Measurements from ENCODE around the gene PDE6B.

Gene PDE6B

GRCh38 chr4:710116-710515 is 84.7 kb downstream of the PDE6B start:
- no peak overlapping the region for H3K4me3 ChIP-seq (ENCODE audit: low read depth, low read length)
- no peaks in the 10 kb centered on the region for H3K27me3 ChIP-seq (ENCODE audit: insufficient read depth, low read length)
- H3K79me2 ChIP-seq (ENCODE audit: control insufficient read depth, insufficient read depth, low read length, unreplicated experiment), result peaks cover 83% of the 10 kb centered on the region
- H2AFZ ChIP-seq (ENCODE audit: low read length, unreplicated experiment), result no peak overlapping the region
- peaks cover 4% of the 10 kb centered on the region for H3K4me1 ChIP-seq (ENCODE audit: control insufficient read depth, insufficient read depth, low read length, unreplicated experiment)
- no peaks in the 10 kb centered on the region for H3K36me3 ChIP-seq (ENCODE audit: insufficient read depth, low read length)
- no peak overlapping the region for H3K27ac ChIP-seq (ENCODE audit: low read depth, low read length)

- Histone ChIP-seq H3K4me1 (ENCODE audit: control insufficient read depth, insufficient read depth, low read length, unreplicated experiment) (peaks cover 4% of the 10 kb centered on the region), H3K4me3 (ENCODE audit: low read depth, low read length) (no peak overlapping the region), H3K27me3 (ENCODE audit: insufficient read depth, low read length) (no peaks in the 10 kb centered on the region), H3K27ac (ENCODE audit: low read depth, low read length) (no peak overlapping the region), H3K36me3 (ENCODE audit: insufficient read depth, low read length) (no peaks in the 10 kb centered on the region), H3K79me2 (ENCODE audit: control insufficient read depth, insufficient read depth, low read length, unreplicated experiment) (peaks cover 83% of the 10 kb centered on the region), H2AFZ (ENCODE audit: low read length, unreplicated experiment) (no peak overlapping the region)
Observed at GRCh38 chr4:710916-711315, 85.5 kb downstream of the PDE6B start.

GRCh38 chr4:712093-712492 is 86.7 kb downstream of the PDE6B start:
- Histone ChIP-seq H3K79me2 (ENCODE audit: control insufficient read depth, insufficient read depth, low read length, unreplicated experiment) (peaks cover 75% of the 10 kb centered on the region), H3K27me3 (ENCODE audit: insufficient read depth, low read length) (no peaks in the 10 kb centered on the region), H3K27ac (ENCODE audit: low read depth, low read length) (no peak overlapping the region), H3K4me1 (ENCODE audit: control insufficient read depth, insufficient read depth, low read length, unreplicated experiment) (peaks cover under 1% of the 10 kb centered on the region), H3K36me3 (ENCODE audit: insufficient read depth, low read length) (no peaks in the 10 kb centered on the region), H3K4me3 (ENCODE audit: low read depth, low read length) (no peak overlapping the region), H2AFZ (ENCODE audit: low read length, unreplicated experiment) (no peak overlapping the region)

- no peaks in the 10 kb centered on the region for H3K36me3 ChIP-seq (ENCODE audit: insufficient read depth, low read length)
- H3K79me2 ChIP-seq (ENCODE audit: control insufficient read depth, insufficient read depth, low read length, unreplicated experiment), result peaks cover 77% of the 10 kb centered on the region
- no peaks in the 10 kb centered on the region for H3K4me1 ChIP-seq (ENCODE audit: control insufficient read depth, insufficient read depth, low read length, unreplicated experiment)
Observed at GRCh38 chr4:712916-713632, 87.7 kb downstream of the PDE6B start.

GRCh38 chr4:714087-714486 is 88.7 kb downstream of the PDE6B start:
- no peaks in the 10 kb centered on the region for H3K27me3 ChIP-seq (ENCODE audit: insufficient read depth, low read length)
- no peak overlapping the region for H2AFZ ChIP-seq (ENCODE audit: low read length, unreplicated experiment)
- H3K79me2 ChIP-seq (ENCODE audit: control insufficient read depth, insufficient read depth, low read length, unreplicated experiment), result peaks cover 73% of the 10 kb centered on the region
- H3K36me3 ChIP-seq (ENCODE audit: insufficient read depth, low read length), result no peaks in the 10 kb centered on the region
- H3K4me1 ChIP-seq (ENCODE audit: control insufficient read depth, insufficient read depth, low read length, unreplicated experiment), result no peaks in the 10 kb centered on the region
- H3K27ac ChIP-seq (ENCODE audit: low read depth, low read length), result no peak overlapping the region
- no peak overlapping the region for H3K4me3 ChIP-seq (ENCODE audit: low read depth, low read length)

More at GRCh38 chr4:712916-713632, 87.7 kb downstream of the PDE6B start:
- Histone ChIP-seq H3K27me3 (ENCODE audit: insufficient read depth, low read length) (no peaks in the 10 kb centered on the region), H3K27ac (ENCODE audit: low read depth, low read length) (no peak overlapping the region), H2AFZ (ENCODE audit: low read length, unreplicated experiment) (no peak overlapping the region), H3K4me3 (ENCODE audit: low read depth, low read length) (no peak overlapping the region)

GRCh38 chr4:717601-718320 is 92.4 kb downstream of the PDE6B start:
- Histone ChIP-seq H2AFZ (ENCODE audit: low read length, unreplicated experiment) (no peak overlapping the region), H3K36me3 (ENCODE audit: insufficient read depth, low read length) (no peaks in the 10 kb centered on the region), H3K4me1 (ENCODE audit: control insufficient read depth, insufficient read depth, low read length, unreplicated experiment) (no peaks in the 10 kb centered on the region), H3K4me3 (ENCODE audit: low read depth, low read length) (no peak overlapping the region), H3K27me3 (ENCODE audit: insufficient read depth, low read length) (no peaks in the 10 kb centered on the region), H3K79me2 (ENCODE audit: control insufficient read depth, insufficient read depth, low read length, unreplicated experiment) (peaks cover 65% of the 10 kb centered on the region), H3K27ac (ENCODE audit: low read depth, low read length) (no peak overlapping the region)

GRCh38 chr4:718460-718859 is 93.1 kb downstream of the PDE6B start:
- no peak overlapping the region for H2AFZ ChIP-seq (ENCODE audit: low read length, unreplicated experiment)
- H3K4me1 ChIP-seq (ENCODE audit: control insufficient read depth, insufficient read depth, low read length, unreplicated experiment), result no peaks in the 10 kb centered on the region
- H3K4me3 ChIP-seq (ENCODE audit: low read depth, low read length), result no peak overlapping the region
- H3K79me2 ChIP-seq (ENCODE audit: control insufficient read depth, insufficient read depth, low read length, unreplicated experiment), result peaks cover 62% of the 10 kb centered on the region
- no peak overlapping the region for H3K27ac ChIP-seq (ENCODE audit: low read depth, low read length)
- H3K27me3 ChIP-seq (ENCODE audit: insufficient read depth, low read length), result no peaks in the 10 kb centered on the region
- no peaks in the 10 kb centered on the region for H3K36me3 ChIP-seq (ENCODE audit: insufficient read depth, low read length)
